Stimulated activated CD4-positive, alpha-beta T cell treated with anti-CD3 and anti-CD28 coated beads, Interleukin-12 subunit alpha, Interleukin-12 subunit beta, amount 100 ng/mL, for 4 hours (primary cell): ENCODE results near the gene TEAD3.

Experiments
- DNase-seq: peaks from one replicate; pipeline ENCODE4 v3.0.0-alpha.2; 2020

Gene TEAD3

GRCh38 chr6:35490821-35491557, 5.9 kb downstream of the TEAD3 start:
- DNase-seq = no peak

- DNase-seq = no peak
Measured at GRCh38 chr6:35489995-35490791, 6.7 kb downstream of the TEAD3 start.

- no peak for DNase-seq
Measured at GRCh38 chr6:35489066-35489465, 7.8 kb downstream of the TEAD3 start.

GRCh38 chr6:35488517-35488862, 8.4 kb downstream of the TEAD3 start:
- no peak for DNase-seq

- DNase-seq = no peak
Measured at GRCh38 chr6:35487658-35488516, 9.0 kb downstream of the TEAD3 start.

GRCh38 chr6:35486005-35486925, 10.6 kb downstream of the TEAD3 start:
- DNase-seq = no peak

- DNase-seq = no peak
Measured at GRCh38 chr6:35485402-35485877, 11.4 kb downstream of the TEAD3 start.

GRCh38 chr6:35484921-35485392, 11.9 kb downstream of the TEAD3 start:
- no peak for DNase-seq

- DNase-seq = no peak
Measured at GRCh38 chr6:35483893-35484645, 12.8 kb downstream of the TEAD3 start.

- no peak for DNase-seq
Measured at GRCh38 chr6:35483490-35483889, 13.4 kb downstream of the TEAD3 start.

GRCh38 chr6:35483062-35483461, 13.8 kb downstream of the TEAD3 start:
- no peak for DNase-seq

GRCh38 chr6:35481226-35481625, 15.7 kb downstream of the TEAD3 start:
- DNase-seq = no peak

- DNase-seq = no peak
Measured at GRCh38 chr6:35480176-35480575, 16.7 kb downstream of the TEAD3 start.

GRCh38 chr6:35478259-35478658, 18.6 kb downstream of the TEAD3 start:
- no peak for DNase-seq

GRCh38 chr6:35477551-35478179, 19.2 kb downstream of the TEAD3 start:
- DNase-seq = no peak

- no peak for DNase-seq
Measured at GRCh38 chr6:35477028-35477427, 19.9 kb downstream of the TEAD3 start.

GRCh38 chr6:35476004-35476403, 20.9 kb downstream of the TEAD3 start:
- DNase-seq = no peak

GRCh38 chr6:35475573-35475972, 21.3 kb downstream of the TEAD3 start:
- no peak for DNase-seq

GRCh38 chr6:35474942-35475570, 21.8 kb downstream of the TEAD3 start:
- no peak for DNase-seq
